WTC11 (cell line): Measurements from ENCODE around the gene DSEL. TPM values are rescaled to one million over a fixed set of nuclear protein-coding genes. Genes with fewer than 3 reads are reported as not detected.

ENCODE experiments used
- ATAC-seq: fragments of 200-7000 bp; cut with Tn5 transposase; 2 replicates; pipeline ENCODE4 v1.10.0; 2021; ENCODE audit warnings: mild to moderate bottlenecking, moderate library complexity
- CTCF ChIA-PET: fragments of 300-600 bp; sonication (Branson Sonifier 250); formaldehyde crosslinking; loops from one replicate; lab custom pipeline; 2021; ENCODE audit warnings: antibody characterized with exemption; lab: Charles Lee
- POLR2A ChIA-PET: fragments of 350-600 bp; sonication (Branson Sonifier 250); formaldehyde crosslinking; loops from one replicate; lab custom pipeline; 2021; ENCODE audit warnings: antibody characterized with exemption; lab: Charles Lee
- DNase-seq: peaks from one replicate; pipeline ENCODE4 v3.0.0; 2021; ENCODE audit warnings: low spot score
- H3K27ac Mint-ChIP-seq: 2 replicates; pipeline ENCODE4 v1.8.0; 2021; ENCODE audit warnings: mixed read lengths
- H3K27me3 Mint-ChIP-seq: 2 replicates; pipeline ENCODE4 v1.8.0; 2021; ENCODE audit warnings: low read depth, mild to moderate bottlenecking, moderate library complexity, mixed read lengths
- H3K36me3 Mint-ChIP-seq: 2 replicates; pipeline ENCODE4 v1.8.0; 2021; ENCODE audit warnings: mixed read lengths
- H3K4me1 Mint-ChIP-seq: 2 replicates; pipeline ENCODE4 v1.8.0; 2022; ENCODE audit warnings: mixed read lengths
- H3K4me3 Mint-ChIP-seq: 2 replicates; pipeline ENCODE4 v1.8.0; 2021; ENCODE audit warnings: mild to moderate bottlenecking, moderate library complexity, mixed read lengths
- H3K9me3 Mint-ChIP-seq: 2 replicates; pipeline ENCODE4 v1.8.0; 2021; ENCODE audit warnings: mixed read lengths
- ARID4B ChIP-seq: sonication (generic); formaldehyde crosslinking; IDR thresholded peaks from 2 replicates; pipeline ENCODE4 v1.8.0; 2023; ENCODE audit warnings: missing genetic modification reagents, mild to moderate bottlenecking, borderline replicate concordance
- ATF6 ChIP-seq: sonication (generic); formaldehyde crosslinking; IDR thresholded peaks from 2 replicates; pipeline ENCODE4 v1.8.1; 2023; ENCODE audit warnings: mild to moderate bottlenecking, missing genetic modification reagents
- CREM ChIP-seq: sonication (generic); formaldehyde crosslinking; IDR thresholded peaks from 2 replicates; pipeline ENCODE4 v1.8.1; 2022; ENCODE audit warnings: mild to moderate bottlenecking, missing genetic modification reagents, moderate library complexity
- ERG ChIP-seq: fragments of 250-450 bp; sonication (Bioruptor Pico); IDR thresholded peaks from 2 replicates; pipeline ENCODE4 v1.8.0; 2021; ENCODE audit warnings: mild to moderate bottlenecking
- ESRRA ChIP-seq: sonication (generic); formaldehyde crosslinking; IDR thresholded peaks from 2 replicates; pipeline ENCODE4 v1.8.1; 2022; ENCODE audit warnings: mild to moderate bottlenecking, missing genetic modification reagents, borderline replicate concordance
- JUN ChIP-seq: sonication (generic); formaldehyde crosslinking; IDR thresholded peaks from 2 replicates; pipeline ENCODE4 v1.8.0; 2023; ENCODE audit warnings: mild to moderate bottlenecking, missing genetic modification reagents
- KAT7 ChIP-seq: sonication (generic); formaldehyde crosslinking; IDR thresholded peaks from 2 replicates; pipeline ENCODE4 v1.8.1; 2023; ENCODE audit warnings: missing genetic modification reagents, mild to moderate bottlenecking, borderline replicate concordance
- MAX ChIP-seq: sonication (generic); formaldehyde crosslinking; IDR thresholded peaks from 2 replicates; pipeline ENCODE4 v1.8.0; 2022; ENCODE audit warnings: mild to moderate bottlenecking, missing genetic modification reagents
- MXD4 ChIP-seq: fragments of 250-450 bp; sonication (Bioruptor Pico); IDR thresholded peaks from 2 replicates; pipeline ENCODE4 v1.8.0; 2021; ENCODE audit warnings: mild to moderate bottlenecking, moderate library complexity, borderline replicate concordance
- NFYB ChIP-seq: sonication (generic); formaldehyde crosslinking; conservative IDR thresholded peaks from 2 replicates; pipeline ENCODE4 v1.8.0; 2022; ENCODE audit warnings: low read depth, missing genetic modification reagents
- NR1H2 ChIP-seq: sonication (generic); formaldehyde crosslinking; IDR thresholded peaks from 2 replicates; pipeline ENCODE4 v1.9.0; 2021; ENCODE audit warnings: mild to moderate bottlenecking, moderate library complexity, missing genetic modification reagents
- PREB ChIP-seq: sonication (generic); formaldehyde crosslinking; IDR thresholded peaks from 2 replicates; pipeline ENCODE4 v1.8.1; 2022; ENCODE audit warnings: mild to moderate bottlenecking, missing genetic modification reagents, moderate library complexity, borderline replicate concordance
- PRRX2 ChIP-seq: fragments of 250-450 bp; sonication (Bioruptor Pico); IDR thresholded peaks from 2 replicates; pipeline ENCODE4 v1.8.0; 2021; ENCODE audit warnings: mild to moderate bottlenecking
- RELA ChIP-seq: sonication (generic); formaldehyde crosslinking; IDR thresholded peaks from 2 replicates; pipeline ENCODE4 v1.8.1; 2022; ENCODE audit warnings: missing genetic modification reagents, mild to moderate bottlenecking, borderline replicate concordance
- SMAD4 ChIP-seq: sonication (generic); formaldehyde crosslinking; IDR thresholded peaks from 2 replicates; pipeline ENCODE4 v1.8.0; 2022; ENCODE audit warnings: mild to moderate bottlenecking, missing genetic modification reagents
- SOX15 ChIP-seq: fragments of 250-450 bp; sonication (Bioruptor Pico); IDR thresholded peaks from 2 replicates; pipeline ENCODE4 v1.9.0; 2021; ENCODE audit warnings: mild to moderate bottlenecking
- TEAD1 ChIP-seq: sonication (generic); formaldehyde crosslinking; IDR thresholded peaks from 2 replicates; pipeline ENCODE4 v1.8.0; 2022; ENCODE audit warnings: mild to moderate bottlenecking, missing genetic modification reagents
- TEAD4 ChIP-seq: sonication (generic); formaldehyde crosslinking; IDR thresholded peaks from 2 replicates; pipeline ENCODE4 v1.8.0; 2022; ENCODE audit warnings: mild to moderate bottlenecking, missing genetic modification reagents
- ZBTB21 ChIP-seq: sonication (generic); formaldehyde crosslinking; IDR thresholded peaks from 2 replicates; pipeline ENCODE4 v1.8.1; 2023; ENCODE audit warnings: mild to moderate bottlenecking, missing genetic modification reagents, borderline replicate concordance
- ZBTB43 ChIP-seq: sonication (generic); formaldehyde crosslinking; IDR thresholded peaks from 2 replicates; pipeline ENCODE4 v1.8.1; 2023; ENCODE audit warnings: mild to moderate bottlenecking, missing genetic modification reagents
- ZNF138 ChIP-seq: sonication (generic); formaldehyde crosslinking; conservative IDR thresholded peaks from 2 replicates; pipeline ENCODE4 v1.8.1; 2022; ENCODE audit warnings: mild to moderate bottlenecking, moderate library complexity, missing genetic modification reagents
- ZNF317 ChIP-seq: sonication (generic); formaldehyde crosslinking; IDR thresholded peaks from 2 replicates; pipeline ENCODE4 v1.8.1; 2023; ENCODE audit warnings: low read depth, mild to moderate bottlenecking, moderate library complexity, missing genetic modification reagents, borderline replicate concordance
- ZNF396 ChIP-seq: fragments of 250-450 bp; sonication (Bioruptor Pico); IDR thresholded peaks from 2 replicates; pipeline ENCODE4 v1.8.0; 2021; ENCODE audit warnings: mild to moderate bottlenecking, moderate library complexity, borderline replicate concordance
- ZNF416 ChIP-seq: fragments of 250-450 bp; sonication (Bioruptor Pico); IDR thresholded peaks from 2 replicates; pipeline ENCODE4 v1.9.0; 2021; ENCODE audit warnings: mild to moderate bottlenecking, inconsistent platforms
- ZNF423 ChIP-seq: fragments of 250-450 bp; sonication (Bioruptor Pico); IDR thresholded peaks from 2 replicates; pipeline ENCODE4 v2.1.2; 2022; ENCODE audit warnings: mild to moderate bottlenecking, moderate library complexity
- total RNA-seq: library from RNA; stranded (reverse); gene quantifications from 3 replicates; pipeline ENCODE4 v1.2.3, GENCODE V29; 2021

The DSEL gene
- total RNA-seq, 1 experiment from 2014 or later = 33.4 TPM

- Mint-ChIP-seq H3K4me1 (peaks cover 4% of the 10 kb centered on the region), H3K27me3 (no peaks in the 10 kb centered on the region), H3K4me3 (no peak overlapping the region), H3K9me3 (no peaks in the 10 kb centered on the region), H3K27ac (no peak overlapping the region), H3K36me3 (no peaks in the 10 kb centered on the region)
- ChIA-PET POLR2A (no interaction called here), CTCF (no interaction called here)
- no peak for DNase-seq
- TF ChIP-seq ZBTB43 (no peak), TEAD1 (CRISPR knock-in tag) (no peak), PRRX2 (CRISPR knock-in tag) (no peak), CREM (no peak), NFYB (no peak), MAX (CRISPR knock-in tag) (no peak), PREB (CRISPR knock-in tag) (no peak), TEAD4 (CRISPR knock-in tag) (no peak), ZNF423 (CRISPR knock-in tag) (no peak), SMAD4 (CRISPR knock-in tag) (no peak), SOX15 (CRISPR knock-in tag) (no peak), ZNF416 (CRISPR knock-in tag) (no peak), ARID4B (no peak), ZNF317 (no peak)
- no peak for ATAC-seq
These were observed 39.9 kb downstream of the DSEL start for GRCh38 chr18:67476585-67476984.

- TF ChIP-seq ESRRA (CRISPR knock-in tag) (no peak), MXD4 (CRISPR knock-in tag) (no peak), ZBTB21 (CRISPR knock-in tag) (no peak), PREB (CRISPR knock-in tag) (no peak), ATF6 (CRISPR knock-in tag) (no peak), ERG (CRISPR knock-in tag) (no peak), KAT7 (no peak), ZNF396 (CRISPR knock-in tag) (no peak), MAX (CRISPR knock-in tag) (no peak), NR1H2 (CRISPR knock-in tag) (no peak), JUN (CRISPR knock-in tag) (no peak), ZNF138 (CRISPR knock-in tag) (no peak), RELA (CRISPR knock-in tag) (no peak)
- ATAC-seq = no peak
- ChIA-PET CTCF (no interaction called here), POLR2A (no interaction called here)
- Mint-ChIP-seq H3K27ac (no peak overlapping the region), H3K36me3 (no peaks in the 10 kb centered on the region), H3K9me3 (no peaks in the 10 kb centered on the region), H3K4me3 (no peak overlapping the region), H3K27me3 (no peaks in the 10 kb centered on the region), H3K4me1 (peaks cover 9% of the 10 kb centered on the region)
- no peak for DNase-seq
These were observed 40.8 kb downstream of the DSEL start for GRCh38 chr18:67475673-67476072.
